NCI-H146 (cell line): ENCODE data around the gene FBXL17.

Experiments used
- DNase-seq: peaks from one replicate; lab custom pipeline; 2025; lab: John Stamatoyannopoulos, UW

FBXL17 gene

DNA sequence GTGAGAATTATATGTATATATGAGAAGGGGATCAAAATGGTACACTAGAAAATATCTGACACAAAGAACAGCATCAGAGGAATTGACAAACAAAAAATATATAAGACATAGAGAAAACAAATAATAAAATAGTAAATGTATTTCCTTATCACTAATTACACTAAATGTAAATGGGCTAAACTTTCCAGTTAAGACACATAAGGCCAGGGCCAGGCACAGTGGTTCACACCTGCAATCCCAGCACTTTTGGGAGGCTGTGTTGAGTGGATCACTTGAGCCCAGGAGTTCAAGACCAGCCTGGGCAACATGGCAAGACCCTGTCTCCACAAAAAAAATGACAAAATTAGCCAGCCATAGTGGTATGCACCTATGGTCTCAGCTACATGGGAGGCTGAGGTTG lies 8.5 kb downstream of the FBXL17 start:
- no peak for DNase-seq

DNA sequence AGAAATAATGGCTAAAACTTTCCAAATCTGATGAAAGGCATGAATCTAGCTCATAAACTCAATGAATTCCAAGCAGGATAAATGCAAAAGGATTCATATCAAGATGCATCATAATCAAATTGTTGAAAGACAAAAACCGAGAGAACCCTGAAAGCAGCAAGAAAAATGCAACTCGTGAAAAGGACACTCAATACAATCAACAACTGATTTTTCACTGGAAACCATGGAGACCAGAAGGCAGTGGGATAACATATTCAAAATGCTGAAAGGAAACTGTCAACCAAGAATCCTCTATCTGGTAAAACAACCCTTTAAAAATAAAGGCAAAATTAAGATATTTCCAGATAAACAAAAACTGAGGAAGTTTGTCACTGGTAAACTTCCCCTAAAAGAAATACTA lies 9.5 kb downstream of the FBXL17 start:
- no peak for DNase-seq

DNA sequence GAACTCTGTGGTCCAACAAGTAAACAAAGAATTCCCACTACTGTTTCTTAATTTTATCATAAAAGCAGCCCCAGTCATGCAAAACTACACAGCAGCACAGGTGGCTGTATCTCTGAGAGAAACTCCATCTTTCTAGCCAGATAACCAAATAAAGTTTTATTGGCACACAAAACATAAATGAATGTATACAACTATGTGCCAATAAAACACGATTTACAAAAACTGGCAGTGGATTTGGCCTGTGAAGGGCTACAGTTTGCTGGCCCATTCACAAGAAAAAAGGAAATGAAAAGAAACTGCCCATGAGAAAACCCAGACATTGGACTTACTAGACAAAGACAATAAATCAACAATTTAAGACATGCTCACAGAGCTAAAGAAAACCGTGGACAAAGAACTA lies 10.6 kb downstream of the FBXL17 start:
- DNase-seq = no peak

DNA sequence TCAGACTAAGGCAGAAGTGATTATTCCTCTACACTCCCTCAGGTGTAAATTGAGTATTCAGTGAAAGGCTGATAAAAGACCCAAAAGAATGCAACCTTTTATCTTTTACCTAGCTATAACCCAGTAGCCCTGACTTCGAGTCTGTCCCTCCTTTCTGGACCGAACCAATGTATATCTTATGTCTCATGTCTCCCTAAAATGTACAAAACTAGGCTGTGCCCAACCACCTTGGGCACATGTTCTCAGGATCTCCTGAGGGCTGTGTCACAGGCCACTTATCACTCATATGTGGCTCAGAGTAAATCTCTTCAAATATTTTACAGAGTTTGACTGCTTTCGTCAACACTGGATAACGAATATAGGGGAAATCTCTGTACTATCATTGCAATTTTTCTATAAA lies 12.7 kb downstream of the FBXL17 start:
- no peak for DNase-seq

DNA sequence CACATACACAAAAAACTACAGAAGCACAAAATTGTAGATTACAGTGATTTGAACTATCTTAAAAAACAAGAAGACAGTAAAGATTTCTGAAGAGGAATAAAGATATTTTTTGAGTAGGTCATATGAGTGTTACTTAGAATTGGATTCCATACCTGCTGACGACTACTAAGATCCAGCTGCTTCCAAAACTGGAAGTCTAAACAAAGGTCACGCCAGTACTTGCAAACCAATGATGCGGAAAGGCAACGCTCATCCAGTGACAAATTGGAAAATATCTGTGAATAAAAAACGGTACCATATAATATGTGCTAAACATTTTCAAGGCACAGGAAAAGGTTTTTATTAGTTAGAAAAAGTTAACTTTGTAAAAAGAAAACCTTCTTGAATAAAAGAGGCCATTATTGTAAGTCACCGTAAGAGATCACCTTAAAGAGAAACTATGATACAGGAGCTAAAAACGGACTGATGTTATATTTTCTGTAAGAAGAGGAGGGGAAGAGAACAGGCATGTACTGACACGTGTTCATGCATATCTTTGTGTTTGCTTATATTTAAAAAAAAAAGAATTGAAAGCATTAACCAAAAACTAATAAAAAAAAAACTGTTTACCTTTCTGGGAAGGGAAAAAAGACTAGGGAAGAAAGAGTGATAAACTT lies 14.1 kb downstream of the FBXL17 start:
- DNase-seq = no peak

DNA sequence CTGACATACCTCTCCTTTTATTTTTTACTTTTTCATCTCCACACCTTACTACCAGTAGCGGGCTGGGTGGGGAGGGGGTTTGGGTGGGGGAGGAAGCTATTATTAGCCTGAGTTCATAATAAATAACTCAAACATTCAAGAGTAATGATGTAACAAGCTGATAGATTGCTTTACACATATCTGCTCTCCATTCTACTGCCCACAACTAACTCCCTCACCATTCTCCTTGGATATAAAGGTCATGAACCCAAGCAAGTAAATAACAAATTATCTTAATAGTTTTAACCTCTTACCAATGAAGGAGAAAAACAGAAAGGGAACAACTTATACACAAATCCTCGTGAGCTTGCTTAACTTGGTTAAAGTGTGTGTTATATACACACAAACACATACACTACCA lies 15.4 kb downstream of the FBXL17 start:
- no peak for DNase-seq

DNA sequence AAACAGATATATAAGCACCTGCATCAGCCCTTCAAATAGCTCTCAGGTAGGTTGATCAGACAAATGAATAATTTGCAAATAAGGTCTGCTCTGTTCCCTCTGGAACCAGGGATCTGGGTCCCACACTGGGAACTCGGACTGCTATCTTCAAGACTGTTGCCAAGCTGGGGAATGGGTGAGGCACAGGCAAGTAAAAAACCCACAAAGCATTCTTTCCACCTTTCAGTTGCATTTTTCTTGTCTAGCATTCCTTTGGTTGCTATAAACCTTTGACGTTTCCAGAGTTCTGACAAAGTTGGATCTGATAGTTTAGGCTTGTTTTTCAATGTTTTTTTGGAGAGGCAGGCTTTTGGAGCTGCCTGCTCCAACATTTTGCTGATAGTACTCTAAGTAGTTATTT lies 20.1 kb downstream of the FBXL17 start:
- no peak for DNase-seq

DNA sequence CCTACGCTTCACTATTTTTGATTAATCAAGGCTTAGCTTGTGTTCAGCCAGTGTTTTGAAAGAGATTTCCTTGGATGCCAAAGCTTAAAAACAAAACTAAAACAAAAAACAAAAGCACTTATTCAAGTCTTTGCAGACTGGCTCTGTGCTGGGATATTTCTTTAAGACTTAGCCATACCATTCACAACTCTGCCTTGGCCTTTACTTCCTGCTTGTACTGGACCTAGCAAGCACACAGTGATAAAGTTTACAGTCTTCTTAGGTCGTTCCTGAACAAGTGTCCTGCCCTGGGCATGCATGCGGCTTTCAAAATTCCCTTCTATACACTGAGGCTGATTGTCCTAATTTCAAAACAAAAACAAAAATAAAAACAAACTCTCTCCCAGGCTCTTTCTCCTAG lies 20.7 kb downstream of the FBXL17 start:
- DNase-seq = no peak

DNA sequence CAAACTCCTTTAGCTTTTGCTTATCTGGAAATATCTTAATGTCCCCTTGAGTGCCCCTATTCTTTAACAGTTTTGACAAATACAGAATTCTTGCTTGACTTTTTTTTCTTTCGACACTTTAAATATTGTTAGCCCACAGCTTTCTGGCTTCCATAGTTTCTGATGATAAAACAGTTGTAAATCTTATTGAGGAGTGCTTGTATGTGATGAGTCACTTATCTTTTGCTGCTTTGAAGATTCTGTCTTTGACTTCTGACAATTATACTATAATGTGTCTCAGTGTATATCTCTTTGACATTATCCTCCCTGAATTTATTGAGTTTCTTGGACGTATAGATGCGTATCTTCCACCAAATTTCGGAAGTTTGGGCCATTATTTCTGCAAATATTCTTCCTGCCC lies 21.6 kb downstream of the FBXL17 start:
- no peak for DNase-seq

DNA sequence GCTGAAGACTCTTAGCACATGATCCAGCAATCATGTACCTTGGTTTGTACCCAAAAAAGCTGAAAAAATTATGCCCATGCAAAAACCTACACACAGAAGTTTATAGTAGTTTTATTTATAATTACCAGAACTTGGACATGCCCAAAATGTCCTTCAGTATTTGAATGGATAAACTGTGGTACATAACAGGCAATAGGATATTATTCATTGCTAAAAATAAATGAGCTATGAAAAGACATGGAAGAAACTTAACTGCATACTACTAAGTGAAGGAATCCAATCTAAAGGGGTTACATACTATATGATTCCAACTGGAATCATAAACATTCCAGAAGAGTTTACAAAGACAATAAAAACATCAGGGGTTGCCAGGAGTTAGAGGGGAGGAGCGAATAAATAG lies 25.6 kb downstream of the FBXL17 start:
- no peak for DNase-seq

DNA sequence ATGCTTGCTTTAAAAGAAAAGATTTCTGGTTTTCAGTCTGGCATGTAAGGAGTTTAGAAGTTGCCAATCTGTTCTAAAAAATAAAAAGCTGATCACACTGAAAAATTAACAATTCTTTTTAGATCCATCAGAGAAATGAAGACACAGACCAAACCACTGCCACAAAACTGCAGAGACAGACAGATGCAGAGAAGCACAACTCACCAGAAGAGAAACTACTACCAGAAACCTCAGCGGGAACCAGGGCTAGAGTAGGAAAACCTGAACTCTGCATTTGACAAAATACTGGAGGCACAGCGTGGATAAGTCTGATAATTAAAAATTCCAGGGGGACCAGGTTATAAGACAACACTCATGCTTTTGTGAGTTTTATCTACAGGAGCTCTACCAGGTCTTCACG lies 28.8 kb downstream of the FBXL17 start:
- no peak for DNase-seq

DNA sequence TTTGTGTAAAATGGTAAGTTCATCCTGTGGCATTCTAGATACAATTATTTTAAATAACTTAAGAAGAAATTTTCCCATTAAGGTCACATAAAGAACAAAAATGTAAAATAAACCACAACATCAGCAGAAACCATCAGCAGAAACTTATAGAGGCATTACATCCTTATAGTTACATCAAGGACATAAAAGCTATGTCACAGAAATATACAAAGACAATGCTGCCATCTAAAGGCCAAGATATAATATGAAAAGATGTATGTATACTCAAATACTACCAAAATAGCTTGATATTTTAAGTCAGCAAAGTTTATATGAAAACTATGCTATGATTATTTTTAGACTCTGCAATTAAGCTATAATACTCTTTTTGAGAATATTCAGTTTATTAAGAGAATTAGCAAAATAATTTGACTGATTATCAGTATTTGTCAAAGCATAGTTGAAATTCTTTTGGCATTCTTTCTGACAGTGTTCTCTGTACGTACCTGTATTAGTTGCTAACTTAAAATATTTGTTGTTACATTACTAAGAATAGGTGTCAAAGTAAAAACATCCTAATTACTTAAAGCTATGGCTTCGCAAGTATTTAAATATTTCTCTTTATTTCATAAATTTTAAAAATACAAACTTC lies 36.2 kb downstream of the FBXL17 start:
- DNase-seq = peak; percentile 37

DNA sequence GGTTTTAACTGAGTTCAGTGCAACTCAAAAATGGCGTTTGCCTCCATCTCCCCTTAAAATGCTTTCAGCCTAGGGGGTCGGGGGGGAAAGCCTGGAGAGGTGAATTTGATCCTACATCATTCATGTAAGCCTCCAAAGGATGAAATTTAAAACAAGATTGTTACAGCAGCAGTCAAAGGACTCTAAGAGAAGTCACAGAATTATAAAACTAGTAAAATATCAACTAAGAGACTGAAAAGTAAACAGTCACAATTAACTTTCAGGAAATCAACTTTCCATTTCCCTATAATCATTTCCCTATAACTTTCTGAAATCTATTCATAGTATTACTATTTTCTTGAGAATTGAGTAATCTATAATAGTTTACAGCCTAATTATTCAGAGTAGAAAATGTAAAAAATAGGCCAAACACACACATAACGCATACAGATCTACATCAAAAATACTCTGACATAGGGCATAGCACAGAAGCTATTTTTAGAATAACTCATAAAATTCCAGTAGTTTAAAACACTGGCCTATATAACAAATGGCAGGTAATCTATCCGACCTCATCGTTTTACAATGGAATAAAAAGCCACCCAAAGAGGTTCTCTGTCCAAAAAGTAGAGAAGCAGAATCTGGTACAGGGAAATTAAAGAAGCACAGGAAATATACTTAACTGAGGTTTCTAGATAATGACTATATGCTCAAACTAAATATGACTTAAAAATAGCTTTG lies 37.6 kb downstream of the FBXL17 start:
- DNase-seq = no peak

DNA sequence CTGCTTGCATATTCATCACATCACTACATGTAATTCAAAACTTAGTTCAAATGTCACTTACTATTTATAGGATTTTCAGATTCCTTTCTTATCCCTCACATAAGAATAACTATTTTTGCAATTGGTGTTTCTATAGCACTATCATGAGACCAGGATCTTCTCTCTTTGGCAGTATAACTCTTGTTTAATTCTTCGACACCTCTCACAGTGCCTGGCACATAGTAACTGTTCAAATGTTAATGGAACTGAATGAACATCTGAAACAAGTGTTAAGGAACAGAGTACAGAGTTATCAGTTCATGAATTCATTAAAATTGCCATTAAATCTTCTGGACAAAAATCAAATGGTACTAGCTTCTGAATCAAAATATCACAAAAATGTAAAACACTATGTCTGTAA lies 40.0 kb downstream of the FBXL17 start:
- DNase-seq = no peak

DNA sequence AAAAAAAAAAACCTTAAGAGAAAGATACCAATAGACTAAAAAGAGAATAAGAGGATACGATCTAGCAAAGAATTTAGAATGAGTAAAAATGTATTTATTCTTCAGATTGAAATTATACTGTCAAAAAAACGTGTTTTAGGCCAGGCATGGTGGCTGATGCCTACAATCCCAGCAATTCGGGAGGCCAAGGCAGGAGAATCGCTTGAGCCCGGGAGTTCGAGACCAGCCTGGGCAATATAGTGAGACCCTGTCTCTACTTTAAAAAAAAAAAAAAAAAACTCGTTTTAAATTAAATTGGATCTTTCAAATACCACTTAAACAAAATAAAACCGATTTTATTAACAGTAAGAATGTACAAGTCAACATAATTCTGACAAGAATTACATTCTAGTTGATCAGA lies 41.8 kb downstream of the FBXL17 start:
- no peak for DNase-seq

DNA sequence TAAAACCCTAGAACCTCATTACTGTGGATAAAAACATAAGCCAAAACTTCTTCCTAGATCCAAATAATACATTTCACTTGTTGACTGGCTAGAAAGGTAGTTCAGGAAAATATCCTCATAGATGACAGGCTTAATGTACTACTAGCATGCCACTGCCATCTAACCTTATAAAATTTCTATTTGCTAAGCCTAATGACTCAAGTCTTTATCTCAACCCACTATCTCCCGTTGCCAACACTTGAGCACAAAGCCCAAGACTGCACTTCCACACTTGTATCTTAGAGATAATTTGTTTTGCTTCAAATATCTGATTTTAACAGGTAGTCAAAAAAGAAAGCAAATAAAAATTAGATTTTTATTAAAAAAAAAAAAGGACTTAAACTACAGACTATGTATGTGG lies 42.7 kb downstream of the FBXL17 start:
- no peak for DNase-seq

DNA sequence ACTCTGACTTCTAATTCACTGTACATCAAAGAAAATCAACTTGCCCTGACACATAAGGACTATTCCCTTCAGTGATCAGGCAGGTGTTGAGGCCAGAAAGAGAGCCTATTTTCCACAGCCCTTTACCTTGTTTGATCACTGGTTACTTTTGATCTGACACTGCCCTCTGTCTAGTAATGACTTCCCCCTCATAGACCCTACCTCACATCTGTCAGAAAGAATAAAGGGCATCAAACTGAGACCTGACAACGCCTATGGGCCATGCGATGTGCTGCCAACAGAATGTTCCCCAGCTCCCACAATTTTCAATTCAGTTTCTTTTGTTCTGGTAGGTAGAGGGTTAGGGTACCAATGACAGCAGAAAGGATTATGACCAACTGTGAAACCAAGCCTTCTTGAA lies 47.7 kb downstream of the FBXL17 start:
- no peak for DNase-seq

DNA sequence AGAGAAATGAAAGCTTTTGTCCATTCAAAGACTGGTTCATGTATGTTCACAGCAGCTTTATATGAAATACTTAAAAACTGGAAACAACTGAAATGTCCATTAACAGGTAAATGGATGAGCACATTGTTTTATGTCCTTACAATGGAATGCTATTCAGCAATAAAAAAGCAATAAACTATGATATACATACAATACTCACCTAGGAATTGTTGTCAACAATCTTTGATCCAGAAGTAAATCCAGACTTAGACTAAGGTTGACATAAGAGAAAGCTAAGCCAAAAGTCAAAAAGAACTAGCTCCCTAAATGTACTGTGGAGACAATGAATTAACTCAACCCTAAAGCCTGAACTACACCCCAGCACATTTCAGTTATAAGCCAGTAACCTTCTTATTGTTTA lies 54.9 kb downstream of the FBXL17 start:
- no peak for DNase-seq

DNA sequence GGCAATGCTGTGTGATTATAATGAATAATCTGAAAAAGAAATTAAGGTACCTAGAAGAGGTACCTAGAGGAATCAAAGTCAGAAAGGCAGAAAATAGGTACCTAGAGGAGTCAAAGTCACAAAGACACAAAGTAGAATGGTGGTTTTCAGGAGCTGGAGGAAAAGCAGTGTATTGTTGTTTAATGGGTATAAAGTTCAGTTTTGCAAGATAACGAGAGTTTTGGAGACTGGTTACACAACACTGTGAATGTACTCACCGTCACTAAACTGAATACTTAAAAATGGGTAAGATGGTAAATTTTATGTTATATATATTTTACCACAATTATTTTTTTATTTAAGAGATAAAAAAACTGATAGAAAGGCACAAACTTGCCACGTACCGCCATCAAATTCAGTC lies 57.0 kb downstream of the FBXL17 start:
- DNase-seq = no peak

DNA sequence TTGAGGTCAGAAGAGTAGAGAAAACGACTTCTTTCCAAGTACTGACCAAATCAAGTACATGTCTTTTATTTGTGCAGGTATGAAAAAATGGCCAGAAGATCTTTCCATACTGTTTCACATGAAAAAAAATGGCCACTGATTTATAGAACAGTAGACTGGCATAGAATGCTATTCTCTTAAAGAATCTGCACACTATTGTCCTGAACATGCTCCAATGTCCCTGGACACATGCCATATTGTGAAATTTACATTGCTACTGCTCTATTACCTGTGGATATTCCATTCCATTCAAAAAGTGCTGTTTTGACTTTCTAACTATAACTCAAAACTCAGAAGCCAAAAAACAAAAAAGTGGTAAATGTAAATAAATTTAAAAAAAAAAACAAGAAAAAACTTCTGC lies 60.6 kb downstream of the FBXL17 start:
- DNase-seq = no peak

DNA sequence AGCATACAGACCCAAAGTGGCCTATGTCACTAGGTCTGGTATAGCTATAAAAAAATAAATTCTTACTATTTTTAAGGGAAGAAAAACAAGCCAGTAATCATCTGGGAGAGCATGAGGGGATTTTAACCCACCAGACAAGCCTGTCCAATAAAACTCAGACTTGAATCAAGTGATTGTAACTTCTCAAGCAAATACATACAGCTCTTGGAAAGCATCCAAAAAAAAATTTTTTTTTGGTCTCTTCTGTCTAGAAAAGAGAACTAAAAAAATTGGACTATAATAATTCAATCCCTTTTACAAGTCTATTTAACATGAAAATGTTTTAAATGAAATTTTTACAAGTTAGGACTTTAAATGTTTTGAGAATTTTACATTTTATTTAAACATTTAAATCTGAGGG lies 61.7 kb downstream of the FBXL17 start:
- DNase-seq = no peak

DNA sequence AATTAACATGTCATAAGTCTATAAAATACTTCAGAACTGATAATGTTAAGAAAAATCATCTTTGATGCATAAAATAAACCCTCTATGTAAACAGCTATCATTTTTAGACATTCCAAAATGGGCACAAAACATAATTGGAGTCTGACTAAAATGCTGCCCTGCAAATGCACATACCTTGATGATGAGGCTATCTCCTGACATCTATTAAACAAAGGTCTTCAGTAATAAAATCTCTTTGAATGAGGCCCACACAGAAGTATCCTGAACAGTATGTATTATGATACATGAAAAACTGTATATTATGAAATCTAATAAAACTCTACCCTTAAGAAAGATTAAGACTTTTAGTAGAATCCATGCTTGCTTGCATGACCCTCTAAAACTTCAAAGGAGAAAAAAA lies 66.1 kb downstream of the FBXL17 start:
- no peak for DNase-seq

DNA sequence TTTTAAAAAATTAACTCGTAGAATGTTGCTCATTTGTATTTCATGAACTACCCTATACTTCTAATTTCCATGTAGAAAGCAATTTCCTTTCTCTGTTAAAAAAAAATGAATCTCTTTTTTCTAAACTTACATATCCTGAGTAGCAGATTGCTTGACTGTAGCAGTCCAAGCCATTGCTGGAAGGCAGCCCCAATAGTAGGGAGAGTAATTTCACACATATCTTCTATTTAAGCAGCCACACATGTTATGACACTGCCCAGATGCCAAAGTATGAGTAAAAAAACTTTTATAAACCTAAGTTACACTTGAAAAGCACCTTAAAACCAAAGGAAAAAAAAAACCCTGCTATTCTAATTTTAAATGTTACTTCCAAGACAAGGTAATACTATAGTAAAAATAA lies 69.6 kb downstream of the FBXL17 start:
- DNase-seq = no peak

DNA sequence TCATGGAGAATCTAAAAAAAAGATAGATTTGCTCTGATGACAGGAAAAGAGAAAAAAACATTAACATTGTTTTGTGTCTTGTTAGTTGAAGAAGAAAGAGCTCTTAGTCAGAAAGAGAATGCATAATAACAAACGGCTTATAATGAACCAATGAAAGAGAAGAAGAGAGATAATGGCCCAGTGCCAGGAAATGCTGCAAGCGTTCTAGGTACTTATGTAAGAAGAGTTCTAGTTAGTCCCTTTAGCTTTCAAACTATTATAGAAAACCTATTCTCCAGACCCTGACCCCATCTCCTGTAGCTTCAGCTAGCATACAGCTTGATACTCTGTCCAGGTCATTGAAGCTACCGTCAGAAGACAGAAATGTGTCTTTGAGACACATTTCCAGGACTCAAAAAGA lies 70.2 kb downstream of the FBXL17 start:
- DNase-seq = no peak
